ENCODE measurements around the gene ADPRM. TPM values are rescaled to one million over a fixed set of nuclear protein-coding genes. Genes with fewer than 3 reads are reported as not detected.
A peak's percentile ranks its signal among the peaks of the same experiment; 100 is the strongest.

Gene ADPRM
- total RNA-seq, 1 experiment from 2014 or later: 5.1 TPM

DNA sequence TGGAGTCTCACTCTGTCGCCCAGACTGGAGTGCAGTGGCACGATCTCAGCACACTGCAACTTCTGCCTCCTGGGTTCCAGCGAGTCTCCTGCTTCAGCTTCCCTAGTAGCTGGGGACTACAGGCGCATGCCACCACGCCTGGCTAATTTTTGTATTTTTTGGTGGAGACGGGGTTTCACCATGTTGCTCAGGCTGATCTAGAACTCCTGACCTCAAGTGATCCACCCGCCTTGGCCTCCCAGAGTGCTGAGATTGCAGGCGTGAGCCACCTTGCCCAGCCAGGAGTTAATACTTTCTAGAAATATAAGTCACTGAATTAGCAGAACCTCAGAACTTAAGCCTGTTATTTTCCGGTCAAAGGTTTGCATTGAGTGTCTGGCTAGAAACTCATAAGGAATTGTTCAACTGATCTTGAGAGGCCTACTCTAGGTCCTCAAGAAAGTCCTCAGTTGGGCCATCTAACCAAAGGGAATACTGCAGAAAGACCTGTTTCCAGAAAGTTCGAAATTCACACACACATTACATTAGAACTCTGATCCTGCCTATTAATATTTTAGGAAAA lies 31.0 kb downstream of the ADPRM start:
- Histone ChIP-seq H3K79me2 (ENCODE audit: insufficient read depth, low read length) (no peaks in the 10 kb centered on the region), H3K27ac (ENCODE audit: insufficient read length, low read depth, low read length) (no peak overlapping the region), H3K4ac (ENCODE audit: low read depth, low read length) (no peak overlapping the region), H2BK5ac (ENCODE audit: insufficient read length, low read length) (no peak overlapping the region), H2BK20ac (ENCODE audit: low read depth, low read length, poor library complexity, severe bottlenecking) (no peak overlapping the region), H3T11ph (ENCODE audit: low read length) (no peak overlapping the region), H3K23me2 (ENCODE audit: insufficient read length, low read depth, low read length, poor library complexity, severe bottlenecking) (no peaks in the 10 kb centered on the region), H3K9ac (ENCODE audit: extremely low read depth, insufficient read length, low read length) (no peak overlapping the region), H2AK5ac (ENCODE audit: insufficient read length, low read length) (no peak overlapping the region), H3K18ac (ENCODE audit: insufficient read length, low read depth, low read length) (no peak overlapping the region), H2BK15ac (ENCODE audit: low read depth, low read length) (no peak overlapping the region), H3K56ac (ENCODE audit: insufficient read length, low read depth, low read length) (no peak overlapping the region), H2BK120ac (ENCODE audit: low read depth, low read length, poor library complexity, severe bottlenecking) (no peak overlapping the region), H3K9me3 (ENCODE audit: control insufficient read depth, low read depth, low read length) (no peaks in the 10 kb centered on the region), H3K23ac (ENCODE audit: insufficient read length, low read depth, low read length) (no peak overlapping the region), H3K4me1 (ENCODE audit: insufficient read depth, low read length) (no peaks in the 10 kb centered on the region; the same call in 1 of the 2 replicates), H2AFZ (ENCODE audit: low read length) (no peak overlapping the region), H3K4me2 (ENCODE audit: insufficient read depth, insufficient read length, low read length) (no peak overlapping the region), H3K27me3 (ENCODE audit: insufficient read depth, low read length) (no peaks in the 10 kb centered on the region), H4K8ac (replicated peaks; ENCODE audit: insufficient read length, low read depth, low read length) (no peak overlapping the region), H3K14ac (ENCODE audit: insufficient read depth, low read length) (no peak overlapping the region), H4K5ac (ENCODE audit: insufficient read length, low read depth, low read length) (no peak overlapping the region), H3K79me1 (ENCODE audit: insufficient read depth, low read depth, low read length, poor library complexity, severe bottlenecking) (no peaks in the 10 kb centered on the region), H4K20me1 (ENCODE audit: control insufficient read depth, insufficient read depth, insufficient read length) (no peaks in the 10 kb centered on the region), H4K91ac (ENCODE audit: insufficient read length, low read depth, low read length) (no peak overlapping the region), H2BK12ac (ENCODE audit: insufficient read length, low read depth, low read length) (no peak overlapping the region)
- DNase-seq: no peak
- Mint-ChIP-seq H3K27me3 (ENCODE audit: low read depth) (no peaks in the 10 kb centered on the region), H3K27ac (no peak overlapping the region), H3K9me3 (peaks cover 0 to 2% of the 10 kb centered on the region in 2 experiments; a peak in 4 of 5 replicates), H3K36me3 (ENCODE audit: insufficient read depth in 1 of 3, low read depth in 3 of 3) (peaks cover 0 to 9% (median 2%) of the 10 kb centered on the region in 3 experiments; a peak in 5 of 7 replicates), H3K4me1 (peaks cover 19 to 20% of the 10 kb centered on the region in 2 experiments), H3K4me3 (peak overlapping the region in 1 of 2 experiments; percentile 79; a peak in 2 of 5 replicates)
- TF ChIP-seq CTCF (conservative IDR thresholded peaks at IDR 0.05): no peak
- no CpG with 5 or more reads among the region's 10 CpGs for WGBS (ENCODE audit: extremely low coverage, insufficient read length, low lambda C conversion rate)
